Tibial nerve (tissue), 3 donors: Measurements from ENCODE around the gene HSD17B14.

Experiments
- POLR2A ChIP-seq, 2 donors: fragments of 450-650 bp; IDR thresholded peaks; one replicate each; pipeline ENCODE4 v1.6.1; 2017; ENCODE audit warnings: antibody characterized with exemption in 2 of 2, mild to moderate bottlenecking in 2 of 2, moderate library complexity in 2 of 2
- TF ChIP-seq, protein P1 (sequence below), 5 experiments: fragments of 200-600 bp in 3 of 5; fragments of 450-650 bp in 2 of 5; sonication (generic) in 3 of 5; IDR thresholded peaks; one replicate each; pipeline ENCODE4 v1.5.1; 2016 to 2019; ENCODE audit warnings: antibody characterized with exemption in 5 of 5, mild to moderate bottlenecking in 3 of 5, moderate library complexity in 2 of 5

DNA sequence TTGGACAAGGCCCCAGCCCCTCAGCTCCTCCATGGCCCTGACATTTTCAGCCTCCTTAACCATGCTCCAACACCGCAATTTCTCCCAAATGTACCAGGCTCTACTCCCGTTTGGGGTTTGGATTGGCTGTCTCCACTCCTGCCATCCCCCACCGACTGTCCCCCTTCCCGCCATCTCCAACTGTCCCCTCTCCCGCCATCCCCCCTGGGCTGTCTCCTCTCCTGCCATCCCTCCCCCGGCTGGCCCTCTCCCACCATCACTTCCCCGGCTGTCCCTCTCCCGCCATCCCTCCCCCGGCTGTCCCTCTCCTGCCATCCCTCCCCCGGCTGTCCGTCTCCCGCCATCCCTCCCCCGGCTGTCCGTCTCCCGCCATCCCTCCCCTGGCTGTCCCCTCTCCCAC is 30.8 kb downstream of the HSD17B14 start:
- TF ChIP-seq, protein P1, sequence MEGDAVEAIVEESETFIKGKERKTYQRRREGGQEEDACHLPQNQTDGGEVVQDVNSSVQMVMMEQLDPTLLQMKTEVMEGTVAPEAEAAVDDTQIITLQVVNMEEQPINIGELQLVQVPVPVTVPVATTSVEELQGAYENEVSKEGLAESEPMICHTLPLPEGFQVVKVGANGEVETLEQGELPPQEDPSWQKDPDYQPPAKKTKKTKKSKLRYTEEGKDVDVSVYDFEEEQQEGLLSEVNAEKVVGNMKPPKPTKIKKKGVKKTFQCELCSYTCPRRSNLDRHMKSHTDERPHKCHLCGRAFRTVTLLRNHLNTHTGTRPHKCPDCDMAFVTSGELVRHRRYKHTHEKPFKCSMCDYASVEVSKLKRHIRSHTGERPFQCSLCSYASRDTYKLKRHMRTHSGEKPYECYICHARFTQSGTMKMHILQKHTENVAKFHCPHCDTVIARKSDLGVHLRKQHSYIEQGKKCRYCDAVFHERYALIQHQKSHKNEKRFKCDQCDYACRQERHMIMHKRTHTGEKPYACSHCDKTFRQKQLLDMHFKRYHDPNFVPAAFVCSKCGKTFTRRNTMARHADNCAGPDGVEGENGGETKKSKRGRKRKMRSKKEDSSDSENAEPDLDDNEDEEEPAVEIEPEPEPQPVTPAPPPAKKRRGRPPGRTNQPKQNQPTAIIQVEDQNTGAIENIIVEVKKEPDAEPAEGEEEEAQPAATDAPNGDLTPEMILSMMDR (IDR thresholded peaks at IDR 0.05): no peak
- no peak for TF ChIP-seq POLR2A (IDR thresholded peaks at IDR 0.05)
